Measurements from ENCODE around the gene COG6. TPM values are rescaled to one million over a fixed set of nuclear protein-coding genes. Genes with fewer than 3 reads are reported as not detected.

The COG6 gene
- total and polyA plus RNA-seq, 2 of the 13 experiments (the other 11 are each of a cell fraction or from before 2014, with no cell fraction given) = 23.5 to 26.1 TPM

DNA sequence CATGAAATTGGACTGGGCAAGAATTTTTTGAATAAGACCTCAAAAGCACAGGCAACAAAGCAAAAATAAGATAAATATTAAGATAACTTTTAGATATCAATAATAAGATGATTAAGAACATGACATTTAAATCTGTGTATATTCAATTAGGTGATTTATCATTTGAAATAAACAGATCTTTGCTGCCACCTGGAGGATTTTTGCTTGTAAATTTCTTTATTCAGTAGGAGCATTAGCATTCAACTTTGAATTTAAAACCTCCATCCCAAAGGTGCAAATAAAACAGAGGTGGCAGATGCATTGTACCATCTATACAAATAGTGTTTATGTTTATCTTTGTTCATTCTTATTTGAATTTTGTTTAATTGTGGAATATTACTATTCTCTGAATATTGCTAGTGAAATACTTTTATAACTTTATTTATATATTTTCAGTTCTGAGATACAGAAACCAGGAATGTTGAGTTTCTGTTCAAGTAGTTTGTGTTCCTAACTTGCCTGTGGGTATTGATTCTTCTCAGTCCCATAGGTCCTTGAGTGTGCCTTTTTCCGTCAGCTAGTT is 20.9 kb downstream of the COG6 start:
- H2AFZ ChIP-seq (ENCODE audit: low read length) = no peak overlapping the region
- BruUV-seq (replicated peaks) = no TSS peak
- CTCF ChIA-PET (ENCODE audit: low intra/inter-chr PET ratio, low total read pairs) = no interaction called here
- 97% methylated on average over 1 of the region's 1 CpG for WGBS (ENCODE audit: low lambda C conversion rate)
- in situ Hi-C loops (cut with HindIII; ENCODE audit: extremely low pct_ligation_motif_present, low pct_unique_long_range_greater_than_20kb) (loop anchor here (10.0 kb wide), 1 partner anchor 1008 kb away; no protein-coding TSS in a partner anchor), intact Hi-C loops (cut with micrococcal nuclease; ENCODE audit: unreplicated experiment) (no loop called here)
- H3K9me3 ChIP-seq (ENCODE audit: low read length) = no peaks in the 10 kb centered on the region
- no peak overlapping the region for H3K4me3 ChIP-seq (replicated peaks in 1 of 3; ENCODE audit: insufficient read depth in 1 of 3, low read depth in 2 of 3, low read length in 3 of 3)
- DNase-seq (ENCODE audit: low spot score) = peak; percentile 28
- no peak for FAIRE-seq
- H4K20me1 ChIP-seq (ENCODE audit: insufficient read depth, low read length) = no peaks in the 10 kb centered on the region
- no peak overlapping the region for H3K9ac ChIP-seq (ENCODE audit: insufficient read depth, low read depth, low read length)
- POLR2A ChIA-PET = no interaction called here
- TF ChIP-seq ZNF367 (CRISPR knock-in tag; IDR thresholded peaks at IDR 0.05; ENCODE audit: borderline replicate concordance) (no peak), STAG1 (CRISPR knock-in tag; IDR thresholded peaks at IDR 0.05) (peak; percentile 25), SMYD3 (CRISPR knock-in tag; IDR thresholded peaks at IDR 0.05) (no peak), TEAD3 (CRISPR knock-in tag; optimal IDR thresholded peaks at IDR 0.05; ENCODE audit: borderline replicate concordance) (no peak), MATR3 (CRISPR knock-in tag; IDR thresholded peaks at IDR 0.05) (no peak), ZNF484 (CRISPR knock-in tag; IDR thresholded peaks at IDR 0.05; ENCODE audit: borderline replicate concordance, low read depth) (no peak), ZNF678 (CRISPR knock-in tag; IDR thresholded peaks at IDR 0.05) (no peak)
- TF ChIP-seq, protein P1, sequence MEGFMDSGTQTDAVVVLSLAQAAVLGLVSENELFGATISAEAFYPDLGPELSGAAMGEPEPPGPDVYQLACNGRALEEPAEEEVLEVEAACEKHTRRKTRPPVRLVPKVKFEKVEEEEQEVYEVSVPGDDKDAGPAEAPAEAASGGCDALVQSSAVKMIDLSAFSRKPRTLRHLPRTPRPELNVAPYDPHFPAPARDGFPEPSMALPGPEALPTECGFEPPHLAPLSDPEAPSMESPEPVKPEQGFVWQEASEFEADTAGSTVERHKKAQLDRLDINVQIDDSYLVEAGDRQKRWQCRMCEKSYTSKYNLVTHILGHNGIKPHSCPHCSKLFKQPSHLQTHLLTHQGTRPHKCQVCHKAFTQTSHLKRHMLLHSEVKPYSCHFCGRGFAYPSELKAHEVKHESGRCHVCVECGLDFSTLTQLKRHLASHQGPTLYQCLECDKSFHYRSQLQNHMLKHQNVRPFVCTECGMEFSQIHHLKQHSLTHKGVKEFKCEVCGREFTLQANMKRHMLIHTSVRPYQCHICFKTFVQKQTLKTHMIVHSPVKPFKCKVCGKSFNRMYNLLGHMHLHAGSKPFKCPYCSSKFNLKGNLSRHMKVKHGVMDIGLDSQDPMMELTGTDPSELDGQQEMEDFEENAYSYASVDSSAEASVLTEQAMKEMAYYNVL (CRISPR knock-in tag; IDR thresholded peaks at IDR 0.05; ENCODE audit: borderline replicate concordance) = no peak
- H3K79me2 ChIP-seq (ENCODE audit: insufficient read depth, low read length) = no peaks in the 10 kb centered on the region
- H3K4me1 ChIP-seq (ENCODE audit: insufficient read depth, low read length) = no peaks in the 10 kb centered on the region
- no peak overlapping the region for H3K4me2 ChIP-seq (ENCODE audit: low read depth, low read length)
- no peak for ATAC-seq
- no peaks in the 10 kb centered on the region for H3K27me3 ChIP-seq (ENCODE audit: control insufficient read depth in 1 of 2, insufficient read depth in 2 of 2, low read length in 2 of 2)
- H3K36me3 ChIP-seq (replicated peaks in 1 of 2; ENCODE audit: control insufficient read depth in 1 of 2, insufficient read depth in 2 of 2, low read length in 2 of 2) = peaks cover 5 to 18% of the 10 kb centered on the region in 2 experiments
- H3K27ac ChIP-seq (ENCODE audit: extremely low read length, insufficient read depth, low read length) = no peak overlapping the region

Measured in HepG2 (cell line).